Spleen (tissue), 11 donors: ENCODE results near the gene SPTLC1. TPM values are rescaled to one million over a fixed set of nuclear protein-coding genes. Genes with fewer than 3 reads are reported as not detected.

ENCODE experiments used
- DNase-seq: peaks from one replicate; pipeline ENCODE4 v3.0.0-alpha.2; 2020
- H3K27ac ChIP-seq, 8 donors: fragments of 200-600 bp; sonication (generic) in 7 of 8; 1 replicate in 4 of 8; 2 replicates in 4 of 8; pipeline versions ENCODE4 v1.5.0 to v1.8.0; 2016 to 2021; ENCODE audit warnings: inconsistent platforms in 4 of 8, mild to moderate bottlenecking in 4 of 8, moderate library complexity in 1 of 8
- H3K27me3 ChIP-seq, 7 donors: fragments of 200-600 bp; sonication (generic) in 6 of 7; replicated peaks in 1 of 7; 1 replicate in 4 of 7; 2 replicates in 3 of 7; pipeline versions ENCODE4 v1.5.0 to v1.8.0; 2016 to 2021; ENCODE audit warnings: inconsistent platforms in 3 of 7, mild to moderate bottlenecking in 1 of 7
- H3K36me3 ChIP-seq, 6 donors: fragments of 200-600 bp; sonication (generic) in 5 of 6; 1 replicate in 4 of 6; 2 replicates in 2 of 6; pipeline versions ENCODE4 v1.5.0 to v1.8.0; 2016 to 2021; ENCODE audit warnings: inconsistent platforms in 2 of 6
- H3K4me1 ChIP-seq, 6 donors: fragments of 200-600 bp; sonication (generic) in 5 of 6; 1 replicate in 3 of 6; 2 replicates in 3 of 6; pipeline versions ENCODE4 v1.5.0 to v1.8.0; 2016 to 2021; ENCODE audit warnings: inconsistent platforms in 3 of 6
- H3K4me3 ChIP-seq, 8 donors: fragments of 200-600 bp; sonication (generic) in 7 of 8; 1 replicate in 4 of 8; 2 replicates in 4 of 8; pipeline versions ENCODE4 v1.5.0 to v1.8.0; 2016 to 2021; ENCODE audit warnings: inconsistent platforms in 4 of 8, mild to moderate bottlenecking in 4 of 8, moderate library complexity in 2 of 8
- H3K9me3 ChIP-seq, 8 donors: fragments of 200-600 bp; sonication (generic) in 7 of 8; 1 replicate in 4 of 8; 2 replicates in 4 of 8; pipeline versions ENCODE4 v1.5.0 to v1.8.0; 2016 to 2021; ENCODE audit warnings: inconsistent platforms in 4 of 8
- CTCF ChIP-seq, 11 experiments: fragments of 200-600 bp in 7 of 11; fragments of 450-650 bp in 4 of 11; sonication (generic) in 4 of 11; IDR thresholded peaks in 8 of 11; conservative IDR thresholded peaks in 3 of 11; 1 replicate in 7 of 11; 2 replicates in 4 of 11; pipeline versions ENCODE4 v1.4.0 to v1.8.0; 2016 to 2021; ENCODE audit warnings: antibody characterized with exemption in 11 of 11, inconsistent platforms in 4 of 11, mild to moderate bottlenecking in 1 of 11
- POLR2A ChIP-seq, 3 donors: fragments of 450-650 bp; IDR thresholded peaks; one replicate each; pipeline ENCODE4 v1.5.1; 2017; ENCODE audit warnings: antibody characterized with exemption in 3 of 3, mild to moderate bottlenecking in 1 of 3
- POLR2AphosphoS5 ChIP-seq, 3 donors: sonication (generic); formaldehyde crosslinking; IDR thresholded peaks; one replicate each; pipeline ENCODE4 v1.5.1; 2017; ENCODE audit warnings: antibody characterized with exemption in 3 of 3
- WGBS, 5 donors: extraction: QIAGEN DNeasy Blood & Tissue Kit in 3 of 5; methylation state at CpG; one replicate each; pipeline versions ENCODE4 v1.1.5 to v1.1.7; 2013 to 2018; 5-methylcytosine and 5-hydroxymethylcytosine counted together
- intact Hi-C: fragments of 100-400 bp; cut with DNase I; formaldehyde crosslinking; loops from one replicate; pipeline ENCODE4 v1.15.0; 2023; ENCODE audit warnings: low total_unique reads
- polyA plus RNA-seq, 3 donors: library from polyadenylated mRNA; stranded (reverse); fragments of 200-250 nt; gene quantifications; one replicate each; pipeline ENCODE4 v1.2.1, GENCODE V29; 2013
- total RNA-seq, 7 donors: library from RNA; depleted of rRNA in 3 of 7; stranded (reverse); fragments of >200 nt in 3 of 7; fragmentation: NEBNext Ultra II Directional in 4 of 7; extraction: Animal tissue kit (Norgen Biotek cat#: 25700) in 4 of 7; gene quantifications; one replicate each; pipeline versions ENCODE4 v1.1.0 to v1.2.1, GENCODE V29; 2016 to 2021
- donor health status: healthy with polysubstance abuse.
- donor health status: DM: no; HTN: no; CAD: no; lungs with moderate emphysema.
- donor health status: DM: no; HTN: no; CAD: no.
- donor health status: Bipolar disorder and iron deficiency.
- donor health status: healthy.
- donor health status: DM: no; HTN: no; CAD: no.
- donor health status: DM: yes; HTN: yes; CAD: no.

Gene SPTLC1
- total and polyA plus RNA-seq, 10 donors, result 15.9 to 75.1 (median 58.4) TPM

- peaks cover 0 to 45% (median 42%) of the 10 kb centered on the region in 8 donors for H3K9me3 ChIP-seq
- WGBS, 5 donors, result 94 to 100% (median 99%) methylated on average over 3 of the region's 3 CpGs
- H3K4me1 ChIP-seq, result peaks cover 0 to 6% (median 0%) of the 10 kb centered on the region in 6 donors
- TF ChIP-seq CTCF (IDR thresholded peaks at IDR 0.05 in 8 of 11, conservative IDR thresholded peaks at IDR 0.05 in 3 of 11) (no peak), POLR2A (IDR thresholded peaks at IDR 0.05) (no peak), POLR2AphosphoS5 (IDR thresholded peaks at IDR 0.05) (no peak)
- H3K4me3 ChIP-seq, result no peak overlapping the region
- peaks cover 0 to 100% (median 46%) of the 10 kb centered on the region in 6 donors for H3K36me3 ChIP-seq
- no peak overlapping the region for H3K27ac ChIP-seq
- no peak for DNase-seq
- H3K27me3 ChIP-seq, result no peaks in the 10 kb centered on the region
- intact Hi-C loops, result no loop called here
Observed at GRCh38 chr9:92059661-92060060, 55.6 kb downstream of the SPTLC1 start.

DNA sequence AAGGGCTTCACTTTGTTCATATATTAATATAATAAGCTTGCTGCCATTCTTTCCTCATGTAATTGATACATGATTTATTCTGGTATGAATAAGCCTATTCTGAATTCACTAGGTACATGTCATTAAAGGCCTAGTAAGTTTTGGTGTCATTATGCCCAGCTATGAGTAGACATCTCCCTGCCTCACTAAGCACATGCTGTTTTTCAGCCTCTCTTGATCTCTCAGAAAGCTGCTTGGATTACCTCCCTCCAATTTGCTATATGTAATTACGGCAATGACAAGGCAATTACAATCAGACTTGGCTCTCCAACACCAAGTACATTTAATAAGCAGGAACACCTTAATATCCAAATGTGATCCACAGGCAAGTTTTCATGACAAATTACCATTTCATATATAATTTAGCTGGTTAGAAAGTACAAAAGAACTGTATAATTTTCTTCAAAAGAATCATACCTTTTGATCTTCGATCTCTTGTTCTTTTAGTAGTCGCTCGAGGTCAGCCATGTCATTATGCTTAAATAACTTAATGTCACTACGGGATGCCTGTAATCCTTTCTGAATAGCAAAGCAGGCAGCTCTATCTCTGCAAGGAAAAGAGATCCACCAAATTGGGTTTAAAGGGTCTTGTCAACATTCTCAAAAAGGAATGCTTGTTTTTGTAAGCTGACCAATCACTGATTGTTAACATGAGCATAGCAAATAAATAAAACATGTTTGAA lies 56.3 kb downstream of the SPTLC1 start:
- DNase-seq, result no peak
- peaks cover 0 to 39% (median 36%) of the 10 kb centered on the region in 8 donors for H3K9me3 ChIP-seq
- no peak overlapping the region for H3K27ac ChIP-seq
- intact Hi-C loops, result no loop called here
- H3K27me3 ChIP-seq, result no peaks in the 10 kb centered on the region
- H3K4me3 ChIP-seq, result no peak overlapping the region
- TF ChIP-seq POLR2A (IDR thresholded peaks at IDR 0.05), result no peak
- no peak for TF ChIP-seq CTCF (IDR thresholded peaks at IDR 0.05 in 8 of 11, conservative IDR thresholded peaks at IDR 0.05 in 3 of 11)
- TF ChIP-seq POLR2AphosphoS5 (IDR thresholded peaks at IDR 0.05), result no peak
- peaks cover 0 to 100% (median 46%) of the 10 kb centered on the region in 6 donors for H3K36me3 ChIP-seq
- 95 to 98% (median 97%) methylated on average over 5 of the region's 5 CpGs for WGBS, 5 donors
- peaks cover 0 to 6% (median 0%) of the 10 kb centered on the region in 6 donors for H3K4me1 ChIP-seq

- Histone ChIP-seq H3K27me3 (no peaks in the 10 kb centered on the region), H3K9me3 (peaks cover 0 to 30% (median 27%) of the 10 kb centered on the region in 8 donors), H3K4me1 (peaks cover 0 to 6% (median 0%) of the 10 kb centered on the region in 6 donors), H3K36me3 (peaks cover 0 to 100% (median 47%) of the 10 kb centered on the region in 6 donors), H3K4me3 (no peak overlapping the region), H3K27ac (no peak overlapping the region)
- no peak for TF ChIP-seq CTCF (IDR thresholded peaks at IDR 0.05 in 8 of 11, conservative IDR thresholded peaks at IDR 0.05 in 3 of 11)
- TF ChIP-seq POLR2AphosphoS5 (IDR thresholded peaks at IDR 0.05), result no peak
- no peak for TF ChIP-seq POLR2A (IDR thresholded peaks at IDR 0.05)
- no peak for DNase-seq
- intact Hi-C loops, result no loop called here
Observed at GRCh38 chr9:92058026-92058425, 57.2 kb downstream of the SPTLC1 start.

DNA sequence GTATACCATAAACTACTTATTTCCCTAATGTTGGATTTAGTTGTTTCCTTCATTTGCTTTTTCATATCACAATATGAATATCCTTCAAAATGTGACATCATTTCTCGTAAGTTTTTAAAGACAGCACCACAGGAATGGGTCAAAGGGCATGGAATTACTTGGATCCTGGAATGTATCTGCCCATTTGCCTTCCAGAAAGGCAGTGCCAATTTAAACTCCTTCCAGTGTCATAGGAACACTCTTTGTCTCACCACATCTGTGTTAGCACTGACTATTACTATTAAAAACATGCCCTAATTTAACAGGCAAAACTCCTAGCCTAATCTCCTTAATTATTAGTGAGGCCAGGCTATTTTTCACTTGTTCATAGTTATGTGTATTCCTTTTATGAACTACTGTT lies 58.0 kb downstream of the SPTLC1 start:
- Histone ChIP-seq H3K9me3 (peaks cover 0 to 22% (median 20%) of the 10 kb centered on the region in 8 donors), H3K27me3 (no peaks in the 10 kb centered on the region), H3K27ac (no peak overlapping the region), H3K4me1 (peaks cover 0 to 6% (median 0%) of the 10 kb centered on the region in 6 donors), H3K4me3 (no peak overlapping the region), H3K36me3 (peaks cover 0 to 100% (median 44%) of the 10 kb centered on the region in 6 donors)
- no peak for TF ChIP-seq POLR2AphosphoS5 (IDR thresholded peaks at IDR 0.05)
- no peak for TF ChIP-seq POLR2A (IDR thresholded peaks at IDR 0.05)
- no peak for TF ChIP-seq CTCF (IDR thresholded peaks at IDR 0.05 in 8 of 11, conservative IDR thresholded peaks at IDR 0.05 in 3 of 11)
- 84 to 92% (median 88%) methylated on average over 1 of the region's 1 CpG for WGBS, 5 donors
- no peak for DNase-seq
- intact Hi-C loops, result no loop called here
